C4-2B (cell line): ENCODE data around the gene PMAIP1.

ENCODE experiments used
- ZFX ChIP-seq: fragments of 450-650 bp; IDR thresholded peaks from 2 replicates; pipeline ENCODE4 v1.6.1; 2017
- TF ChIP-seq, protein P1 (sequence below): fragments of 450-650 bp; conservative IDR thresholded peaks from 2 replicates; pipeline ENCODE4 v1.5.1; 2017; ENCODE audit warnings: mild to moderate bottlenecking

DNA sequence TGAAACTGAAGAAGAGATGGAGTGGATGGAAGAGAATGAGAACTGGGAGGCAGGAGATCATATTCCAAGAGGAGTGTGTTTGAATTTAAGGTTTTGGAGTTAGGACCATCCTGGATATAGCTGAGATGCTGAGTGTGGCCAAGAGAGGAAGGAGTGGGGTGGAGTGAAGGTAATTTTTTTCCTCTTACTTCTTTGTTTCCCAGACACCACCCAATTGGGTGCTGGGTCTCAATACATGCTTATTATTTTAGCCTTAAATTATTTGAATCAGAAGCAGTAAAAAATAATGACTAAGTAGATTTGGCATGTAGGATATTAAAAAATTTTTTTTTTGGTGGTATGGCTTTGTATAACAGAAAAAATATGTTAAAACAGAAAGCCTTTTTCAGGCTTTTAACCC, 39.3 kb downstream of the PMAIP1 start:
- TF ChIP-seq, protein P1, sequence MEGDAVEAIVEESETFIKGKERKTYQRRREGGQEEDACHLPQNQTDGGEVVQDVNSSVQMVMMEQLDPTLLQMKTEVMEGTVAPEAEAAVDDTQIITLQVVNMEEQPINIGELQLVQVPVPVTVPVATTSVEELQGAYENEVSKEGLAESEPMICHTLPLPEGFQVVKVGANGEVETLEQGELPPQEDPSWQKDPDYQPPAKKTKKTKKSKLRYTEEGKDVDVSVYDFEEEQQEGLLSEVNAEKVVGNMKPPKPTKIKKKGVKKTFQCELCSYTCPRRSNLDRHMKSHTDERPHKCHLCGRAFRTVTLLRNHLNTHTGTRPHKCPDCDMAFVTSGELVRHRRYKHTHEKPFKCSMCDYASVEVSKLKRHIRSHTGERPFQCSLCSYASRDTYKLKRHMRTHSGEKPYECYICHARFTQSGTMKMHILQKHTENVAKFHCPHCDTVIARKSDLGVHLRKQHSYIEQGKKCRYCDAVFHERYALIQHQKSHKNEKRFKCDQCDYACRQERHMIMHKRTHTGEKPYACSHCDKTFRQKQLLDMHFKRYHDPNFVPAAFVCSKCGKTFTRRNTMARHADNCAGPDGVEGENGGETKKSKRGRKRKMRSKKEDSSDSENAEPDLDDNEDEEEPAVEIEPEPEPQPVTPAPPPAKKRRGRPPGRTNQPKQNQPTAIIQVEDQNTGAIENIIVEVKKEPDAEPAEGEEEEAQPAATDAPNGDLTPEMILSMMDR: no peak
- no peak for TF ChIP-seq ZFX
